GM12892 (cell line): Measurements from ENCODE around the gene PLA2G3.

Experiments used
- POLR2A ChIP-seq: IDR thresholded peaks from 2 replicates; pipeline ENCODE4 v1.6.1; 2011; ENCODE audit warnings: low read depth, low read length, control low read depth
- POLR2AphosphoS5 ChIP-seq: IDR thresholded peaks from 2 replicates; pipeline ENCODE4 v1.6.1; 2011; ENCODE audit warnings: low read depth, low read length, control low read depth

DNA sequence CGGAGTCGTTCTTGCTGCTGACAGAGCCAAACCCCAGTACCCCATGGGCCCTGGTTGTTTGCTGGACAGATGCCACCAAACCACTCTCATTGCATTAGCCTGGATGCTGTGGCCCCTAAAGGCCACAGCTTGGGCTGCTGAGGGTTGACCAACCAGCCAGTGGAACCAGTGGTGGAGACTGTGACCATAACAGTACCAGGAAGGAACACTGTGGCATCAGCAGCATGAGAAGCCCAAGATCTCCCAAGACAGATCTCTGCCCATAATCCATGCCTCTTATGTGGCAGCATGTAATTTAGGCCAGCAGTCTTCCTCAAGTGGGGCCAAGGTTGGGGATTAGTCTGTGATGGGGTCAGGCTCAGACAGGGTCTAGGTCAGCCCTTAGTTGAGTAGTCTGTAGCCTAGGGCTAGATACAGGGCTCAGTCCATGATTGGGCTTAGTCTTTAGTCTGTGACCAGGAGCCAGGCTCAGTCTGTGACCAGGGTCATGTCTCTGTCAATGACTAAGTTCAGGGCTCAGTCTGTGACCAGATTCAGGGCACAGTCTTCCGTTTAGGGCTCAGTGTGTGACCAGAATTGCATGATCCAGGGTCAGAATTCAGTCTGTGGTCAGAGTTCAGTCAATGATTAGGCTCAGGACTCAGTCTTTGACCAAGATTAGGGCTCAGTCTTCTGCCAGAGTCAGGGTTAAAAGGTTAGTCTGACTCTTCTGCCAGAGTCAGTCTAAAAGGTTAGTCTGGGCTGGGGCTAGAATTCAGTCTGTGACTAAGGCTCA lies 22.1 kb downstream of the PLA2G3 start:
- no peak for TF ChIP-seq POLR2A
- TF ChIP-seq POLR2AphosphoS5: no peak
